DND-41 (cell line): ENCODE data around the gene ANO1.

Experiments
- EZH2 ChIP-seq: IDR thresholded peaks from 3 replicates; pipeline ENCODE4 v1.6.1; 2012; ENCODE audit warnings: borderline replicate concordance, low read depth, mild to moderate bottlenecking, moderate library complexity, low read length, inconsistent platforms; ENCODE audit not compliant: severe bottlenecking
- TF ChIP-seq, protein P1 (sequence below): IDR thresholded peaks from 2 replicates; pipeline ENCODE4 v1.5.1; 2012; ENCODE audit warnings: borderline replicate concordance, low read length, moderate library complexity, mild to moderate bottlenecking; ENCODE audit not compliant: poor library complexity, severe bottlenecking; ENCODE audit errors: extremely low read depth

- TF ChIP-seq, protein P1, sequence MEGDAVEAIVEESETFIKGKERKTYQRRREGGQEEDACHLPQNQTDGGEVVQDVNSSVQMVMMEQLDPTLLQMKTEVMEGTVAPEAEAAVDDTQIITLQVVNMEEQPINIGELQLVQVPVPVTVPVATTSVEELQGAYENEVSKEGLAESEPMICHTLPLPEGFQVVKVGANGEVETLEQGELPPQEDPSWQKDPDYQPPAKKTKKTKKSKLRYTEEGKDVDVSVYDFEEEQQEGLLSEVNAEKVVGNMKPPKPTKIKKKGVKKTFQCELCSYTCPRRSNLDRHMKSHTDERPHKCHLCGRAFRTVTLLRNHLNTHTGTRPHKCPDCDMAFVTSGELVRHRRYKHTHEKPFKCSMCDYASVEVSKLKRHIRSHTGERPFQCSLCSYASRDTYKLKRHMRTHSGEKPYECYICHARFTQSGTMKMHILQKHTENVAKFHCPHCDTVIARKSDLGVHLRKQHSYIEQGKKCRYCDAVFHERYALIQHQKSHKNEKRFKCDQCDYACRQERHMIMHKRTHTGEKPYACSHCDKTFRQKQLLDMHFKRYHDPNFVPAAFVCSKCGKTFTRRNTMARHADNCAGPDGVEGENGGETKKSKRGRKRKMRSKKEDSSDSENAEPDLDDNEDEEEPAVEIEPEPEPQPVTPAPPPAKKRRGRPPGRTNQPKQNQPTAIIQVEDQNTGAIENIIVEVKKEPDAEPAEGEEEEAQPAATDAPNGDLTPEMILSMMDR = no peak
- TF ChIP-seq EZH2 = no peak
Observed at GRCh38 chr11:70230840-70231710, 153.0 kb downstream of the ANO1 start.
